ENCODE data around the gene CFAP299. TPM values are rescaled to one million over a fixed set of nuclear protein-coding genes. Genes with fewer than 3 reads are reported as not detected.

The CFAP299 gene
- total RNA-seq, 3 donors from 2014 or later, result under 0.01 to 0.15 TPM; not detected in 1

GRCh38 chr4:80876810-80877209 is 541.3 kb downstream of the CFAP299 start:
- no peak for DNase-seq (ENCODE audit: low spot score in 2 of 2)
- no peak overlapping the region for H3K4me3 ChIP-seq
- intact Hi-C loops (cut with DNase I; ENCODE audit: low total_unique reads), result no loop called here
- no peaks in the 10 kb centered on the region for H3K9me3 ChIP-seq
- no peaks in the 10 kb centered on the region for H3K36me3 ChIP-seq
- no peaks in the 10 kb centered on the region for H3K27me3 ChIP-seq
- H3K27ac ChIP-seq, result no peak overlapping the region
- no peak for TF ChIP-seq CTCF (IDR thresholded peaks at IDR 0.05)
- TF ChIP-seq POLR2A (IDR thresholded peaks at IDR 0.05), result no peak
- TF ChIP-seq POLR2AphosphoS5 (IDR thresholded peaks at IDR 0.05), result no peak
- no peaks in the 10 kb centered on the region for H3K4me1 ChIP-seq

- H3K4me3 ChIP-seq, result no peak overlapping the region
- no peak for TF ChIP-seq CTCF (IDR thresholded peaks at IDR 0.05)
- TF ChIP-seq POLR2AphosphoS5 (IDR thresholded peaks at IDR 0.05), result no peak
- no peak for TF ChIP-seq POLR2A (IDR thresholded peaks at IDR 0.05)
- no peaks in the 10 kb centered on the region for H3K9me3 ChIP-seq
- no peaks in the 10 kb centered on the region for H3K27me3 ChIP-seq
- intact Hi-C loops (cut with DNase I; ENCODE audit: low total_unique reads), result no loop called here
- no peak for DNase-seq (ENCODE audit: low spot score in 2 of 2)
- H3K27ac ChIP-seq, result no peak overlapping the region
- H3K36me3 ChIP-seq, result no peaks in the 10 kb centered on the region
- no peaks in the 10 kb centered on the region for H3K4me1 ChIP-seq
These were observed 542.7 kb downstream of the CFAP299 start for GRCh38 chr4:80878218-80878617.

- no peak overlapping the region for H3K27ac ChIP-seq
- H3K4me1 ChIP-seq, result no peaks in the 10 kb centered on the region
- TF ChIP-seq POLR2A (IDR thresholded peaks at IDR 0.05), result no peak
- TF ChIP-seq POLR2AphosphoS5 (IDR thresholded peaks at IDR 0.05), result no peak
- TF ChIP-seq CTCF (IDR thresholded peaks at IDR 0.05), result no peak
- H3K36me3 ChIP-seq, result no peaks in the 10 kb centered on the region
- DNase-seq (ENCODE audit: low spot score in 2 of 2), result no peak
- intact Hi-C loops (cut with DNase I; ENCODE audit: low total_unique reads), result no loop called here
- no peak overlapping the region for H3K4me3 ChIP-seq
- no peaks in the 10 kb centered on the region for H3K27me3 ChIP-seq
- peaks cover 0 to 9% of the 10 kb centered on the region in 2 donors for H3K9me3 ChIP-seq
These were observed 562.2 kb downstream of the CFAP299 start for GRCh38 chr4:80897537-80898303.

GRCh38 chr4:80900908-80901307 is 565.4 kb downstream of the CFAP299 start:
- TF ChIP-seq CTCF (IDR thresholded peaks at IDR 0.05) (no peak), POLR2AphosphoS5 (IDR thresholded peaks at IDR 0.05) (no peak), POLR2A (IDR thresholded peaks at IDR 0.05) (no peak)
- H3K4me1 ChIP-seq, result no peaks in the 10 kb centered on the region
- H3K9me3 ChIP-seq, result peaks cover 0 to 9% of the 10 kb centered on the region in 2 donors
- intact Hi-C loops (cut with DNase I; ENCODE audit: low total_unique reads), result no loop called here
- H3K4me3 ChIP-seq, result no peak overlapping the region
- DNase-seq (ENCODE audit: low spot score in 2 of 2), result no peak
- no peaks in the 10 kb centered on the region for H3K36me3 ChIP-seq
- H3K27ac ChIP-seq, result no peak overlapping the region
- no peaks in the 10 kb centered on the region for H3K27me3 ChIP-seq

GRCh38 chr4:80903020-80903419 is 567.5 kb downstream of the CFAP299 start:
- Histone ChIP-seq H3K36me3 (no peaks in the 10 kb centered on the region), H3K27me3 (no peaks in the 10 kb centered on the region), H3K9me3 (peaks cover 0 to 18% of the 10 kb centered on the region in 2 donors), H3K27ac (no peak overlapping the region), H3K4me1 (no peaks in the 10 kb centered on the region), H3K4me3 (no peak overlapping the region)
- intact Hi-C loops (cut with DNase I; ENCODE audit: low total_unique reads), result no loop called here
- no peak for TF ChIP-seq POLR2A (IDR thresholded peaks at IDR 0.05)
- DNase-seq (ENCODE audit: low spot score in 2 of 2), result no peak
